Fibroblast of the aortic adventitia (primary cell): ENCODE results near the gene ARHGAP26. TPM values are rescaled to one million over a fixed set of nuclear protein-coding genes. Genes with fewer than 3 reads are reported as not detected.

Experiments
- DNase-seq: peaks from one replicate; pipeline ENCODE4 v3.0.0-alpha.2; 2010; ENCODE audit warnings: low read depth
- H3K4me3 ChIP-seq: 2 replicates; pipeline ENCODE4 v1.5.1; 2011; ENCODE audit warnings: low read depth, mild to moderate bottlenecking, control low read depth, low read length, moderate library complexity
- CTCF ChIP-seq: IDR thresholded peaks from 2 replicates; pipeline ENCODE4 v1.5.1; 2011; ENCODE audit warnings: mild to moderate bottlenecking, low read length, control low read depth, inconsistent platforms; ENCODE audit not compliant: insufficient read depth
- total RNA-seq: library from RNA; depleted of rRNA; stranded (reverse); fragments of >200 nt; gene quantifications from 2 replicates; pipeline ENCODE4 v1.2.3, GENCODE V29; 2012; ENCODE audit warnings: low replicate concordance

Gene ARHGAP26
- total RNA-seq, 1 donor, result 9.0 TPM

GRCh38 chr5:143044265-143044664 lies 274.1 kb downstream of the ARHGAP26 start:
- TF ChIP-seq CTCF, result no peak
- H3K4me3 ChIP-seq, result no peak overlapping the region
- no peak for DNase-seq

- H3K4me3 ChIP-seq, result no peak overlapping the region
- no peak for DNase-seq
- peak; percentile 3 for TF ChIP-seq CTCF
Measured at GRCh38 chr5:143045062-143045461, 274.9 kb downstream of the ARHGAP26 start.

GRCh38 chr5:143046314-143046713 lies 276.1 kb downstream of the ARHGAP26 start:
- no peak overlapping the region for H3K4me3 ChIP-seq
- TF ChIP-seq CTCF, result no peak
- no peak for DNase-seq

GRCh38 chr5:143047091-143047490 lies 276.9 kb downstream of the ARHGAP26 start:
- TF ChIP-seq CTCF, result no peak
- DNase-seq, result no peak
- H3K4me3 ChIP-seq, result no peak overlapping the region

GRCh38 chr5:143050183-143050582 lies 280.0 kb downstream of the ARHGAP26 start:
- no peak for TF ChIP-seq CTCF
- no peak overlapping the region for H3K4me3 ChIP-seq
- no peak for DNase-seq

- no peak overlapping the region for H3K4me3 ChIP-seq
- peak; percentile 94 for DNase-seq
- TF ChIP-seq CTCF, result no peak
Measured at GRCh38 chr5:143051244-143052058, 281.3 kb downstream of the ARHGAP26 start.
